Endodermal cell (in vitro differentiated cells): ENCODE results near the gene LCORL. TPM values are rescaled to one million over a fixed set of nuclear protein-coding genes. Genes with fewer than 3 reads are reported as not detected.

Source experiments
- DNase-seq: peaks from one replicate; pipeline ENCODE4 v3.0.0-alpha.2; 2017
- H3K27ac ChIP-seq: 2 replicates; pipeline ENCODE4 v1.5.1; 2013; ENCODE audit warnings: mild to moderate bottlenecking, low read depth, low read length, moderate library complexity
- H3K27me3 ChIP-seq: 2 replicates; pipeline ENCODE4 v1.6.1; 2013; ENCODE audit warnings: mild to moderate bottlenecking, low read length, moderate library complexity; ENCODE audit not compliant: insufficient read depth, control insufficient read depth, poor library complexity, severe bottlenecking
- H3K36me3 ChIP-seq: 2 replicates; pipeline ENCODE4 v1.7.0; 2013; ENCODE audit warnings: mild to moderate bottlenecking, low read length, moderate library complexity; ENCODE audit not compliant: control insufficient read depth, insufficient read depth
- H3K4me1 ChIP-seq: one replicate; pipeline ENCODE4 v1.7.0; 2013; ENCODE audit warnings: low read length; ENCODE audit not compliant: control insufficient read depth, insufficient read depth
- H3K4me3 ChIP-seq: 2 replicates; pipeline ENCODE4 v1.5.1; 2013; ENCODE audit warnings: mild to moderate bottlenecking, low read length, moderate library complexity
- H3K9ac ChIP-seq: 2 replicates; pipeline ENCODE4 v1.6.1; 2013; ENCODE audit warnings: mild to moderate bottlenecking, low read length, moderate library complexity; ENCODE audit not compliant: poor library complexity, severe bottlenecking; ENCODE audit errors: extremely low read depth
- H3K9me3 ChIP-seq: 2 replicates; pipeline ENCODE4 v1.6.1; 2013; ENCODE audit warnings: mild to moderate bottlenecking, low read length, moderate library complexity; ENCODE audit not compliant: control insufficient read depth
- H3K27ac Mint-ChIP-seq: 2 replicates; pipeline ENCODE4 v1.8.0; 2020; ENCODE audit warnings: mixed read lengths
- H3K27me3 Mint-ChIP-seq: 2 replicates; pipeline ENCODE4 v1.8.0; 2021; ENCODE audit warnings: mild to moderate bottlenecking, mixed read lengths; ENCODE audit not compliant: insufficient read depth
- H3K36me3 Mint-ChIP-seq: 2 replicates; pipeline ENCODE4 v1.8.0; 2020; ENCODE audit warnings: low read depth, mixed read lengths
- H3K4me1 Mint-ChIP-seq: 2 replicates; pipeline ENCODE4 v1.8.0; 2020; ENCODE audit warnings: mixed read lengths
- H3K4me3 Mint-ChIP-seq: 2 replicates; pipeline ENCODE4 v1.8.0; 2020; ENCODE audit warnings: mild to moderate bottlenecking, moderate library complexity, mixed read lengths
- H3K9me3 Mint-ChIP-seq: 2 replicates; pipeline ENCODE4 v1.8.0; 2020; ENCODE audit warnings: mild to moderate bottlenecking, mixed read lengths
- WGBS, 2 experiments: methylation state at CpG; one replicate each; pipeline versions ENCODE4 v1.1.5 to v1.1.7; 2013; ENCODE audit warnings: missing lambda C conversion rate in 2 of 2, mixed read lengths in 1 of 2; ENCODE audit not compliant: insufficient coverage in 1 of 2, insufficient read length in 1 of 2; 5-methylcytosine and 5-hydroxymethylcytosine counted together
- total RNA-seq, 2 donors: library from RNA; stranded (reverse); fragmentation: NEBNext Ultra II Directional in 1 of 2; extraction: Animal tissue kit (Norgen Biotek cat#: 25700) in 1 of 2; gene quantifications; 2 replicates in 1 of 2; 3 replicates in 1 of 2; pipeline ENCODE4 v1.2.1, GENCODE V29; 2021
- TF ChIP-seq, protein P1 (sequence below): fragments of 200-600 bp; sonication (generic); conservative IDR thresholded peaks from 2 replicates; pipeline ENCODE4 v1.5.0; 2021; ENCODE audit warnings: antibody characterized with exemption, mild to moderate bottlenecking

The LCORL gene
- total RNA-seq, 2 donors from 2014 or later, result 20.4 to 34.5 TPM

DNA sequence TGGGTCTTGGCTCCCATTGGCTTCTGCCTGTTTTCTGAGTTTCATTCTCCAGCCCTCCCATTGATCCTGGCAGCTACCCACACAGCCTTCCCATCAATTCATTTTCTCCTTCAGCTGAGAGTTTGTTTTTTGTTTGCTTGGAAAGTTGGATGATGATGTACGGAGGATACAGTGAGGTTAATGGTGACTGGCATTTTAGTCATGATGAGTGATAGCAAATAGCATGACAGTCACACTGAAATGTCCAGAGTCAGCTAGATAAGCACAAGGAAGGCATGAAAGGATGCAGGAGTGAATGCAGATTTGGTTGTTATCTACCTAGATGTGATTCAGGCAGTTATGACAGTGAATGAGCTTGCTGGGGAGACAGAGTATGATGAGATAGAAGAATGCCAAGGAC, 30.6 kb upstream of the LCORL start:
- Histone ChIP-seq H3K27ac (no peak overlapping the region), H3K4me3 (no peak overlapping the region), H3K9me3 (no peaks in the 10 kb centered on the region), H3K36me3 (no peaks in the 10 kb centered on the region), H3K27me3 (no peaks in the 10 kb centered on the region), H3K9ac (no peak overlapping the region), H3K4me1 (no peaks in the 10 kb centered on the region)
- TF ChIP-seq, protein P1, sequence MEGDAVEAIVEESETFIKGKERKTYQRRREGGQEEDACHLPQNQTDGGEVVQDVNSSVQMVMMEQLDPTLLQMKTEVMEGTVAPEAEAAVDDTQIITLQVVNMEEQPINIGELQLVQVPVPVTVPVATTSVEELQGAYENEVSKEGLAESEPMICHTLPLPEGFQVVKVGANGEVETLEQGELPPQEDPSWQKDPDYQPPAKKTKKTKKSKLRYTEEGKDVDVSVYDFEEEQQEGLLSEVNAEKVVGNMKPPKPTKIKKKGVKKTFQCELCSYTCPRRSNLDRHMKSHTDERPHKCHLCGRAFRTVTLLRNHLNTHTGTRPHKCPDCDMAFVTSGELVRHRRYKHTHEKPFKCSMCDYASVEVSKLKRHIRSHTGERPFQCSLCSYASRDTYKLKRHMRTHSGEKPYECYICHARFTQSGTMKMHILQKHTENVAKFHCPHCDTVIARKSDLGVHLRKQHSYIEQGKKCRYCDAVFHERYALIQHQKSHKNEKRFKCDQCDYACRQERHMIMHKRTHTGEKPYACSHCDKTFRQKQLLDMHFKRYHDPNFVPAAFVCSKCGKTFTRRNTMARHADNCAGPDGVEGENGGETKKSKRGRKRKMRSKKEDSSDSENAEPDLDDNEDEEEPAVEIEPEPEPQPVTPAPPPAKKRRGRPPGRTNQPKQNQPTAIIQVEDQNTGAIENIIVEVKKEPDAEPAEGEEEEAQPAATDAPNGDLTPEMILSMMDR, result no peak
- no peak overlapping the region for H3K4me3 Mint-ChIP-seq
- H3K4me1 Mint-ChIP-seq, result no peaks in the 10 kb centered on the region
- no peak for DNase-seq
- no peaks in the 10 kb centered on the region for H3K9me3 Mint-ChIP-seq
- no peak overlapping the region for H3K27ac Mint-ChIP-seq
- H3K36me3 Mint-ChIP-seq, result no peaks in the 10 kb centered on the region
- H3K27me3 Mint-ChIP-seq, result peaks cover 3% of the 10 kb centered on the region
- WGBS, 2 experiments, result 90 to 100% methylated on average over 1 of the region's 1 CpG

DNA sequence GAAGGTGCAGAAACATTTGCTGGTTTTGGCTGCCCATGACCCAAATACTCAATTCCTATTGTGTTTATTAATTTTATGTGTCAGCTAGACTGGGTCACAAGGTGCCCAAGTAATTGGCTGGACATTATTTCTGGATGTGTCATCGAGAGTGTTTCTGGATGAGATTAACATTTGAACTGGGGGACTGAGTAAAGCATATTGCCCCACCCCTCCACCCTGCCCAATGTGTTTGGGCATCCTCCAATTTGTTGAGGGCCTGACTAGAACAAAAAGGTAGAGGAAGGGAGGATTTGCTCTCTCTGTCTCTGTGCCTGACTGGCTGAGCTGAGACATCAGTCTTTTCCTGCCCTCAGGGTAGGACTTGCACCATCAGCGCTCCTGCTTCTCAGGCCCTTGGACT, 29.7 kb upstream of the LCORL start:
- H3K27me3 ChIP-seq, result no peaks in the 10 kb centered on the region
- H3K4me1 ChIP-seq, result no peaks in the 10 kb centered on the region
- no peak for DNase-seq
- Mint-ChIP-seq H3K4me3 (no peak overlapping the region), H3K27me3 (peaks cover 3% of the 10 kb centered on the region), H3K4me1 (no peaks in the 10 kb centered on the region), H3K9me3 (no peaks in the 10 kb centered on the region), H3K27ac (no peak overlapping the region), H3K36me3 (no peaks in the 10 kb centered on the region)
- H3K4me3 ChIP-seq, result no peak overlapping the region
- H3K9me3 ChIP-seq, result no peaks in the 10 kb centered on the region
- 94% methylated on average over 2 of the region's 2 CpGs; no CpG with 5 or more reads in 1 of the 2 experiments for WGBS, 2 experiments
- TF ChIP-seq, protein P1, result no peak
- H3K36me3 ChIP-seq, result no peaks in the 10 kb centered on the region
- H3K27ac ChIP-seq, result no peak overlapping the region
- H3K9ac ChIP-seq, result no peak overlapping the region

GRCh38 chr4:18050448-18050847, 28.9 kb upstream of the LCORL start:
- Histone ChIP-seq H3K36me3 (no peaks in the 10 kb centered on the region), H3K27ac (no peak overlapping the region), H3K9ac (no peak overlapping the region), H3K27me3 (no peaks in the 10 kb centered on the region), H3K9me3 (no peaks in the 10 kb centered on the region), H3K4me3 (no peak overlapping the region), H3K4me1 (no peaks in the 10 kb centered on the region)
- no peak for DNase-seq
- H3K27me3 Mint-ChIP-seq, result peaks cover 3% of the 10 kb centered on the region
- H3K4me1 Mint-ChIP-seq, result no peaks in the 10 kb centered on the region
- TF ChIP-seq, protein P1, result no peak
- H3K9me3 Mint-ChIP-seq, result no peaks in the 10 kb centered on the region
- H3K36me3 Mint-ChIP-seq, result no peaks in the 10 kb centered on the region
- H3K4me3 Mint-ChIP-seq, result no peak overlapping the region
- H3K27ac Mint-ChIP-seq, result no peak overlapping the region
- 83 to 90% methylated on average over 1 to 6 of the region's 6 CpGs for WGBS, 2 experiments
